Fibroblast of peridontal ligament (primary cell): Measurements from ENCODE around the gene DDX31.

Experiments used
- DNase-seq: peaks from one replicate; pipeline ENCODE4 v3.0.0-alpha.2; 2010; ENCODE audit errors: extremely low read depth

The DDX31 gene

GRCh38 chr9:132547052-132547431 lies 122.7 kb downstream of the DDX31 start:
- DNase-seq = no peak

- DNase-seq = peak; percentile 1
These were observed 123.4 kb downstream of the DDX31 start for GRCh38 chr9:132546148-132547051.

GRCh38 chr9:132545578-132545977 lies 124.2 kb downstream of the DDX31 start:
- no peak for DNase-seq

- DNase-seq = no peak
These were observed 125.8 kb downstream of the DDX31 start for GRCh38 chr9:132543960-132544359.

- no peak for DNase-seq
These were observed 126.5 kb downstream of the DDX31 start for GRCh38 chr9:132543251-132543650.
